Neural cell (in vitro differentiated cells): Measurements from ENCODE around the gene SYCP2. TPM values are rescaled to one million over a fixed set of nuclear protein-coding genes. Genes with fewer than 3 reads are reported as not detected.

Source experiments
- H2AFZ ChIP-seq: fragments of 200-600, 300-800 bp; sonication (generic), shearing (Covaris generic); 2 replicates; pipeline ENCODE4 v1.6.0; 2014; ENCODE audit warnings: low read depth, mild to moderate bottlenecking, antibody characterized with exemption, low read length, moderate library complexity
- H3F3A ChIP-seq: fragments of 200-600 bp; shearing (Covaris generic); 2 replicates; pipeline ENCODE4 v1.6.1; 2016; ENCODE audit warnings: mild to moderate bottlenecking, moderate library complexity, mixed read lengths, antibody characterized with exemption, low read length; ENCODE audit not compliant: insufficient read depth, poor library complexity, severe bottlenecking
- H3K27ac ChIP-seq: fragments of 200-600, 300-800 bp; sonication (generic), shearing (Covaris generic); 2 replicates; pipeline ENCODE4 v1.5.1; 2014; ENCODE audit warnings: mild to moderate bottlenecking, low read length, moderate library complexity
- H3K27me3 ChIP-seq: fragments of 300-800, 200-600 bp; sonication (generic), shearing (Covaris generic); 2 replicates; pipeline ENCODE4 v1.6.0; 2014; ENCODE audit warnings: mild to moderate bottlenecking, low read depth, low read length, moderate library complexity; ENCODE audit not compliant: insufficient read depth
- H3K36me3 ChIP-seq: fragments of 300-800, 200-600 bp; sonication (generic), shearing (Covaris generic); 2 replicates; pipeline ENCODE4 v1.5.1; 2014; ENCODE audit warnings: mild to moderate bottlenecking, antibody characterized with exemption, low read length, moderate library complexity; ENCODE audit not compliant: insufficient read depth
- H3K4me2 ChIP-seq: fragments of 300-800, 200-600 bp; sonication (generic), shearing (Covaris generic); 2 replicates; pipeline ENCODE4 v1.6.0; 2014; ENCODE audit warnings: mild to moderate bottlenecking, low read length
- H3K4me3 ChIP-seq: fragments of 300-800, 200-600 bp; sonication (generic), shearing (Covaris generic); 2 replicates; pipeline ENCODE4 v1.5.1; 2014; ENCODE audit warnings: mild to moderate bottlenecking, low read length, moderate library complexity
- H3K79me2 ChIP-seq: fragments of 200-600 bp; shearing (Covaris generic); replicated peaks from 2 replicates; pipeline ENCODE4 v1.6.0; 2014; ENCODE audit warnings: mild to moderate bottlenecking, low read length, moderate library complexity; ENCODE audit not compliant: insufficient read depth
- H3K9ac ChIP-seq: fragments of 300-800, 200-600 bp; sonication (generic), shearing (Covaris generic); 2 replicates; pipeline ENCODE4 v1.6.1; 2016; ENCODE audit warnings: mild to moderate bottlenecking, low read length, mixed read lengths
- H3K9me2 ChIP-seq: fragments of 200-600 bp; shearing (Covaris generic); 2 replicates; pipeline ENCODE4 v1.6.1; 2016; ENCODE audit warnings: mild to moderate bottlenecking, low read length, mixed read lengths; ENCODE audit not compliant: insufficient read depth
- H3K9me3 ChIP-seq: fragments of 200-600, 300-800 bp; sonication (generic), shearing (Covaris generic); 2 replicates; pipeline ENCODE4 v1.6.1; 2016; ENCODE audit warnings: mild to moderate bottlenecking, mixed run types, low read length, moderate library complexity, mixed read lengths
- H4K20me1 ChIP-seq: fragments of 200-600 bp; shearing (Covaris generic); 2 replicates; pipeline ENCODE4 v1.6.1; 2016; ENCODE audit warnings: mild to moderate bottlenecking, mixed run types; ENCODE audit not compliant: insufficient read depth
- CTCF ChIP-seq: fragments of 450-650 bp; IDR thresholded peaks from 2 replicates; pipeline ENCODE4 v1.5.1; 2014; ENCODE audit warnings: antibody characterized with exemption, mild to moderate bottlenecking, moderate library complexity; ENCODE audit not compliant: poor library complexity, severe bottlenecking
- EP300 ChIP-seq: fragments of 450-650 bp; conservative IDR thresholded peaks from 2 replicates; pipeline ENCODE4 v1.6.1; 2014; ENCODE audit warnings: antibody characterized with exemption, mild to moderate bottlenecking, moderate library complexity; ENCODE audit not compliant: poor library complexity, severe bottlenecking
- EZH2 ChIP-seq: fragments of 200-600, 300-800 bp; shearing (Covaris generic), sonication (generic); IDR thresholded peaks from 2 replicates; pipeline ENCODE4 v1.6.1; 2014; ENCODE audit warnings: antibody characterized with exemption, low read length, borderline replicate concordance, mild to moderate bottlenecking; ENCODE audit not compliant: insufficient read depth, poor library complexity, severe bottlenecking
- MXI1 ChIP-seq: fragments of 450-650 bp; conservative IDR thresholded peaks from 2 replicates; pipeline ENCODE4 v1.6.1; 2014; ENCODE audit warnings: antibody characterized with exemption, mild to moderate bottlenecking; ENCODE audit not compliant: poor library complexity, severe bottlenecking
- POLR2AphosphoS5 ChIP-seq: IDR thresholded peaks from 2 replicates; pipeline ENCODE4 v1.6.1; 2012
- RAD21 ChIP-seq: fragments of 450-650 bp; conservative IDR thresholded peaks from 2 replicates; pipeline ENCODE4 v1.6.1; 2014; ENCODE audit warnings: antibody characterized with exemption, mild to moderate bottlenecking, moderate library complexity
- SMC3 ChIP-seq: fragments of 450-650 bp; conservative IDR thresholded peaks from 2 replicates; pipeline ENCODE4 v1.6.1; 2014; ENCODE audit warnings: antibody characterized with exemption, mild to moderate bottlenecking, moderate library complexity; ENCODE audit not compliant: poor library complexity
- TAF1 ChIP-seq: IDR thresholded peaks from 2 replicates; pipeline ENCODE4 v1.6.1; 2012; ENCODE audit warnings: low read depth
- polyA plus RNA-seq: library from polyadenylated mRNA; depleted of rRNA; stranded (reverse); fragments of >200 nt; gene quantifications from 2 replicates; pipeline ENCODE4 v1.2.3, GENCODE V29; 2014
- TF ChIP-seq, protein P1 (sequence below): IDR thresholded peaks from 2 replicates; pipeline ENCODE4 v1.6.1; 2012; ENCODE audit warnings: borderline replicate concordance

Gene SYCP2
- polyA plus RNA-seq, 1 donor from 2014 or later = 1.4 TPM

DNA sequence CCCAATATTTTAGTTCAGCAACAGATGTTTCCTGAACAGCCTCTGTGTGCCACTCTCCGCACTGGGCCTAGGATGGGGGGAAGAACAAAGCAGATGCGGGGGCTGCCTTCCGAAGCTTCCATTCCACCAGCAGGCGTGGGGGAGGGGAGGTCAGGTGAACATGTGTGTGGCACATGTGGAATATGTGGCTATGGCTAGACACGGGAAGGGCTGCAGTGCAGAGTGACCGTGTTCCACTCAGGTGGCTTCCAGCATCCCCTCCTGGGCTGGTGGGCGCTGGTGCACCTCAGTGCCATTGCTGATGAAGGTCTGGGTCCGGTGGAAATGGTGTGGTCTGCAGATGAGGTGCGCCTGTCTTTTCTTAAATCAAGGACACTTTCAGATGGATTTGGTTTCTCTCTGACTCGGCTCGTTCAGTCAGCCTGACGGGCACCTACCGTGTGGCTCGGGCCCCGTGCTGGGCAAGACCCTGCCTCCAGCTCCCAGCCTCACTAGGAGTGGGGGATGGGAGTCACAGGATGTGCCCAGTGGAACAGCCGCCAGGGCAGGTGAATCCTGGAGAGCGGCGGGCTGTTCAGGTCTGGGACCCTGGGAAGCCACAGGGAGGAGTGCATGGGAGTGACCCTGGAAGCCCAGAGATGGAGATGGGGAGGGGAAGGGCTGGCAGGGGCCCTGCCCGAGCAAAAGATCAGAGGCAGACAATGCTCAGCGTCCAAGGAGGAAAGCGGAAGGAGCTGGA, 111.0 kb downstream of the SYCP2 start:
- no peaks in the 10 kb centered on the region for H3K36me3 ChIP-seq
- no peaks in the 10 kb centered on the region for H3K9me3 ChIP-seq
- no peaks in the 10 kb centered on the region for H3K27me3 ChIP-seq
- H3K9me2 ChIP-seq = no peaks in the 10 kb centered on the region
- no peaks in the 10 kb centered on the region for H3F3A ChIP-seq
- H3K27ac ChIP-seq = no peak overlapping the region
- no peak overlapping the region for H2AFZ ChIP-seq
- H3K79me2 ChIP-seq = no peaks in the 10 kb centered on the region
- H4K20me1 ChIP-seq = no peaks in the 10 kb centered on the region
- TF ChIP-seq EZH2 (no peak), EP300 (no peak)
- H3K4me2 ChIP-seq = no peak overlapping the region
- H3K9ac ChIP-seq = no peak overlapping the region
- no peak overlapping the region for H3K4me3 ChIP-seq

- Histone ChIP-seq H3K27me3 (no peaks in the 10 kb centered on the region), H3K36me3 (no peaks in the 10 kb centered on the region), H3K79me2 (no peaks in the 10 kb centered on the region), H3K27ac (no peak overlapping the region), H3K9me2 (no peaks in the 10 kb centered on the region), H3K4me3 (no peak overlapping the region), H3K4me2 (no peak overlapping the region), H3K9ac (no peak overlapping the region), H3K9me3 (peaks cover 4% of the 10 kb centered on the region), H4K20me1 (no peaks in the 10 kb centered on the region), H2AFZ (no peak overlapping the region), H3F3A (no peaks in the 10 kb centered on the region)
- no peak for TF ChIP-seq SMC3
- no peak for TF ChIP-seq MXI1
- TF ChIP-seq POLR2AphosphoS5 = no peak
- no peak for TF ChIP-seq EZH2
- TF ChIP-seq RAD21 = no peak
- TF ChIP-seq TAF1 = no peak
- no peak for TF ChIP-seq CTCF
- TF ChIP-seq EP300 = no peak
- TF ChIP-seq, protein P1, sequence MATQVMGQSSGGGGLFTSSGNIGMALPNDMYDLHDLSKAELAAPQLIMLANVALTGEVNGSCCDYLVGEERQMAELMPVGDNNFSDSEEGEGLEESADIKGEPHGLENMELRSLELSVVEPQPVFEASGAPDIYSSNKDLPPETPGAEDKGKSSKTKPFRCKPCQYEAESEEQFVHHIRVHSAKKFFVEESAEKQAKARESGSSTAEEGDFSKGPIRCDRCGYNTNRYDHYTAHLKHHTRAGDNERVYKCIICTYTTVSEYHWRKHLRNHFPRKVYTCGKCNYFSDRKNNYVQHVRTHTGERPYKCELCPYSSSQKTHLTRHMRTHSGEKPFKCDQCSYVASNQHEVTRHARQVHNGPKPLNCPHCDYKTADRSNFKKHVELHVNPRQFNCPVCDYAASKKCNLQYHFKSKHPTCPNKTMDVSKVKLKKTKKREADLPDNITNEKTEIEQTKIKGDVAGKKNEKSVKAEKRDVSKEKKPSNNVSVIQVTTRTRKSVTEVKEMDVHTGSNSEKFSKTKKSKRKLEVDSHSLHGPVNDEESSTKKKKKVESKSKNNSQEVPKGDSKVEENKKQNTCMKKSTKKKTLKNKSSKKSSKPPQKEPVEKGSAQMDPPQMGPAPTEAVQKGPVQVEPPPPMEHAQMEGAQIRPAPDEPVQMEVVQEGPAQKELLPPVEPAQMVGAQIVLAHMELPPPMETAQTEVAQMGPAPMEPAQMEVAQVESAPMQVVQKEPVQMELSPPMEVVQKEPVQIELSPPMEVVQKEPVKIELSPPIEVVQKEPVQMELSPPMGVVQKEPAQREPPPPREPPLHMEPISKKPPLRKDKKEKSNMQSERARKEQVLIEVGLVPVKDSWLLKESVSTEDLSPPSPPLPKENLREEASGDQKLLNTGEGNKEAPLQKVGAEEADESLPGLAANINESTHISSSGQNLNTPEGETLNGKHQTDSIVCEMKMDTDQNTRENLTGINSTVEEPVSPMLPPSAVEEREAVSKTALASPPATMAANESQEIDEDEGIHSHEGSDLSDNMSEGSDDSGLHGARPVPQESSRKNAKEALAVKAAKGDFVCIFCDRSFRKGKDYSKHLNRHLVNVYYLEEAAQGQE = no peak
Measured at GRCh38 chr20:59821788-59822187, 111.6 kb downstream of the SYCP2 start.
